AG04450 (cell line): ENCODE results near the gene KCND3. TPM values are rescaled to one million over a fixed set of nuclear protein-coding genes. Genes with fewer than 3 reads are reported as not detected.

Source experiments
- CTCF ChIA-PET: fragments of 300-600, 350-600 bp; formaldehyde crosslinking; extraction: SDS; loops from one replicate; lab custom pipeline; 2022; ENCODE audit warnings: antibody characterized with exemption, inconsistent platforms; lab: Charles Lee
- POLR2A ChIA-PET: fragments of 350-600 bp; formaldehyde crosslinking; extraction: SDS; loops from one replicate; lab custom pipeline; 2021; ENCODE audit warnings: antibody characterized with exemption, inconsistent platforms; lab: Yijun Ruan, JAX
- DNase-seq: peaks from one replicate; pipeline ENCODE4 v3.0.0-alpha.2; 2011; ENCODE audit warnings: low read depth, low spot score
- H3K27ac ChIP-seq: one replicate; pipeline ENCODE4 v1.5.1; 2012; ENCODE audit warnings: low read depth, low read length, control low read depth
- H3K27me3 ChIP-seq: one replicate; pipeline ENCODE4 v1.6.0; 2012; ENCODE audit warnings: low read length; ENCODE audit not compliant: control insufficient read depth, insufficient read depth
- H3K4me3 ChIP-seq: 2 replicates; pipeline ENCODE4 v1.5.1; 2011; ENCODE audit warnings: mild to moderate bottlenecking, low read depth, low read length, control low read depth
- H3K9me3 ChIP-seq: 2 replicates; pipeline ENCODE4 v1.5.1; 2012; ENCODE audit warnings: low read length; ENCODE audit not compliant: control insufficient read depth, insufficient read depth
- polyA plus RNA-seq: library from polyadenylated mRNA; depleted of rRNA; stranded (reverse); fragments of >200 nt; gene quantifications from 2 replicates; pipeline ENCODE4 v1.2.3, GENCODE V29; 2011
- TF ChIP-seq, protein P1 (sequence below): IDR thresholded peaks from 2 replicates; pipeline ENCODE4 v1.5.1; 2011; ENCODE audit warnings: low read depth, low read length, control low read depth, inconsistent platforms

Gene KCND3
- polyA plus RNA-seq, 1 experiment = 0.02 TPM

DNA sequence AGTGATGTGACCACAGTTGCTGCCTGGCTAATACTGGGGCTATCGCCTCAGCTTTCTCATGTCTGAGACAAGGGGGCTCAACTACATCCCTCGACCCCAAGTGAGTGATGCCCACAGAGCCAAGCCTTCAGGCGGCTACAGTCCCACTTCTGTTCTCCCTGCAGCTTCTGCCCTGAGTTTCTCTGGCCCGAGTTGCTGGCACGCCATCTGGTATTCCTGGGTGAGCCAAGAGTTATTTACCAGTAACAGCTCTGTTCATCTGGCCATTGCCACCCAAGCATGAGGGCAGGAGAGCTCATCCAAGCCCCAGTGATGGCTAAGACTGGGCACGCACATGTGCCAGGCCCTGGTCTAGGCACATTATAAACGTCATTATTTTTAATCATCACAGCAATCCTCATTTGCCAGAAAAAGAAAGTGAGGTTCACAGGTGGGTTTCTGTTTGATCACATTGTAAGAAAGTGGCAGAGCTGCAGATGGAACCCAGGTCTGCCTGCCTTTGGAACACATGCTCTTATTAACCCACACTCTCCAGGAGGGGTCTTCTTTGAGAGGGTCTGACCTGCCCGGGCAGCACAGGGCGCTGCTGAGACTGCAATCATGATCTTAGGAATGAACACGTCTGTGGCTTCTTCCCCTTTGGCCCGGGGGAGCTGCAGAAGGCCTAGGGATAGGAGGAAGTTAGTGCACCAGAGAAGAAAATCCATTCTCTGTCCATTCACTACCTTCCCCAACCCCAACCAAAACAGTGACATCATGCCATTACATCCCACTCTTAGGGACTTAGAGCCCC lies 27.5 kb downstream of the KCND3 start:
- POLR2A ChIA-PET = no interaction called here
- Histone ChIP-seq H3K27ac (no peak overlapping the region), H3K9me3 (no peaks in the 10 kb centered on the region), H3K27me3 (peaks cover 2% of the 10 kb centered on the region), H3K4me3 (no peak overlapping the region)
- no peak for DNase-seq
- TF ChIP-seq, protein P1, sequence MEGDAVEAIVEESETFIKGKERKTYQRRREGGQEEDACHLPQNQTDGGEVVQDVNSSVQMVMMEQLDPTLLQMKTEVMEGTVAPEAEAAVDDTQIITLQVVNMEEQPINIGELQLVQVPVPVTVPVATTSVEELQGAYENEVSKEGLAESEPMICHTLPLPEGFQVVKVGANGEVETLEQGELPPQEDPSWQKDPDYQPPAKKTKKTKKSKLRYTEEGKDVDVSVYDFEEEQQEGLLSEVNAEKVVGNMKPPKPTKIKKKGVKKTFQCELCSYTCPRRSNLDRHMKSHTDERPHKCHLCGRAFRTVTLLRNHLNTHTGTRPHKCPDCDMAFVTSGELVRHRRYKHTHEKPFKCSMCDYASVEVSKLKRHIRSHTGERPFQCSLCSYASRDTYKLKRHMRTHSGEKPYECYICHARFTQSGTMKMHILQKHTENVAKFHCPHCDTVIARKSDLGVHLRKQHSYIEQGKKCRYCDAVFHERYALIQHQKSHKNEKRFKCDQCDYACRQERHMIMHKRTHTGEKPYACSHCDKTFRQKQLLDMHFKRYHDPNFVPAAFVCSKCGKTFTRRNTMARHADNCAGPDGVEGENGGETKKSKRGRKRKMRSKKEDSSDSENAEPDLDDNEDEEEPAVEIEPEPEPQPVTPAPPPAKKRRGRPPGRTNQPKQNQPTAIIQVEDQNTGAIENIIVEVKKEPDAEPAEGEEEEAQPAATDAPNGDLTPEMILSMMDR = no peak
- CTCF ChIA-PET = no interaction called here

DNA sequence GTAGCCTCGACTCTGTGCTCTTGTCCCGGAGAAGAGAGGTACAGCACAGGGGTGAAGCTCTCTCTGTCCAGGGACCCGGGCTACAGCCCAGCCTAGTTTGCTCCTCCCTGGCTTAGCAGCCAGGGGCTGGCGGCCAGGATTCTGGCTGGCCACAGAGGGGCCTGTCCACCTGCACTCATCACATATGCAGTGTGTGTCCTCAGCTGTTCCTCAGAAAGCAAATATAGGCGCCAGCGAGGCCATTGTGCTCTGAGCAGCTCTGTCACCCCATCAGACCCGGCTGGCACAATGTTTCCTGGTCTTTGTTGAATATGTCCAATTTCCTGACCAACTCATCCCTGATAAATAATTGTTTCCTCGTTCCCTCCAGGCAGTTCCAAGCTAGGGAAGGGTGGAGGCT lies 28.5 kb downstream of the KCND3 start:
- DNase-seq = no peak
- CTCF ChIA-PET = no interaction called here
- peaks cover 2% of the 10 kb centered on the region for H3K27me3 ChIP-seq
- TF ChIP-seq, protein P1 = no peak
- POLR2A ChIA-PET = no interaction called here
- H3K9me3 ChIP-seq = no peaks in the 10 kb centered on the region
- H3K4me3 ChIP-seq = no peak overlapping the region
- no peak overlapping the region for H3K27ac ChIP-seq

DNA sequence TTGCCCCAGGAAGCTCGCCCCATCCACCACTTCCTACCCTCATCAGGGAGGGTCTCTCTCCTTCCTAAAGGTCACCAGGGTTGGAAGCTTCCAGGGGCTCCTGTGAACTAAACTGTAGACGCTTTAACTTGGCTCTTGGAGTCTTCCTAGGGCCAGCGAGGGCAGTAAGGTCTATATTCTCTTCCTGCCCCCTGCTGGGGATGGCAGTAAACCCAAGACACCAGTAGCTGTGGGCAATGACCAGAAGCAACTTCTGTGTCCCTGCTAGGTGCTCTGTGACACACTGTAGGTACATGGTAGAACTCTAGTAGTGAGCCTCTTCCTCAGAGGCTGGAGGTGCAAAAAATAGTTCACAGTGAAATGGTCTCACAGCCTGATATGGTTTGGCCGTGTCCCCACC lies 30.0 kb downstream of the KCND3 start:
- POLR2A ChIA-PET = no interaction called here
- Histone ChIP-seq H3K4me3 (no peak overlapping the region), H3K9me3 (no peaks in the 10 kb centered on the region), H3K27me3 (peaks cover 2% of the 10 kb centered on the region), H3K27ac (no peak overlapping the region)
- TF ChIP-seq, protein P1 = no peak
- no peak for DNase-seq
- CTCF ChIA-PET = no interaction called here

DNA sequence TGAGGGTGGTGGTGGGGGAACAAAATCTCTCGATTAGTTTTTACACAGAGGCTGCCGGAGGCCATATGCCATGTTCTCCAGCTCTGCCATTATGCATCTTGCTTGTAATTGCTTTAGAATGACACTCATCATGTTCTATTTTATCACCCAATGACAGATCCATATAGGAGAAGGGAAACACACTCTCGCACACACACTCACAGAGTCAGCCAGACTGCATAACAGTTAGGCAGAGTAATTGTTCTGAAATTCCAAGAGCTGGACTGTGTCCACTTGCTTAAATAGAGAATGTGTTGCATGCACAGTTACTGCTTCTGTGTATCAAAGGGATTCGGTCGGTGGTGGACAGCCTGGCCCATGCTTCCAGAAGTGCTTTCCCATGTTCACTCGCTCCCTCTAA lies 30.6 kb downstream of the KCND3 start:
- no peak for DNase-seq
- no peak overlapping the region for H3K27ac ChIP-seq
- CTCF ChIA-PET = interaction anchor here (0.6 kb wide), 1 partner anchor 1193 kb away, joined by 3 read pairs; no protein-coding TSS in a partner anchor
- no peak overlapping the region for H3K4me3 ChIP-seq
- H3K27me3 ChIP-seq = peaks cover 2% of the 10 kb centered on the region
- TF ChIP-seq, protein P1 = no peak
- POLR2A ChIA-PET = no interaction called here
- no peaks in the 10 kb centered on the region for H3K9me3 ChIP-seq

DNA sequence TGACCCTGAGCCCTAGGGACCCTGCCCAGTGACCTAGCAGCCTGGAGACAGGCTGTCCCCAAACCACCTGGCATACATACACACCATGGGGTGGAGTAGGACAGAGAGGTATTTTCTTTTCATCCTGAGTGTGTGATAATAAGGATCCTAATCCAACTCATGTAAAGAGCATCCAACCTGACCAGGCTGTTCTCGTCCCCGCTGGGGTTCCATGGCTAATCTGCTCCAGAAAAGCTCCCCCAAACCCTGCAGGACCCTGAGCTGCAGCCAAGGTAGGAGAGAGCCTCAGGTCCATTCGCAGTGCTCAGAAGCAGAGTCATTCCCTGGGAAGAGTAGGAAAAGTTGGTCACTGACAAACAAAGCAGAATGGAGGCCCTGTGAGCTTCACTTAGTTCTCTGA lies 31.4 kb downstream of the KCND3 start:
- CTCF ChIA-PET = no interaction called here
- TF ChIP-seq, protein P1 = no peak
- H3K4me3 ChIP-seq = no peak overlapping the region
- H3K27ac ChIP-seq = no peak overlapping the region
- H3K9me3 ChIP-seq = no peaks in the 10 kb centered on the region
- POLR2A ChIA-PET = no interaction called here
- peaks cover 2% of the 10 kb centered on the region for H3K27me3 ChIP-seq
- DNase-seq = no peak
